Measurements from ENCODE around the gene C2orf68. TPM values are rescaled to one million over a fixed set of nuclear protein-coding genes. Genes with fewer than 3 reads are reported as not detected.
A peak's percentile ranks its signal among the peaks of the same experiment; 100 is the strongest.

The C2orf68 gene
- polyA plus RNA-seq, 1 of the 3 experiments (the other 2 are of a cell fraction), result 14.5 TPM

DNA sequence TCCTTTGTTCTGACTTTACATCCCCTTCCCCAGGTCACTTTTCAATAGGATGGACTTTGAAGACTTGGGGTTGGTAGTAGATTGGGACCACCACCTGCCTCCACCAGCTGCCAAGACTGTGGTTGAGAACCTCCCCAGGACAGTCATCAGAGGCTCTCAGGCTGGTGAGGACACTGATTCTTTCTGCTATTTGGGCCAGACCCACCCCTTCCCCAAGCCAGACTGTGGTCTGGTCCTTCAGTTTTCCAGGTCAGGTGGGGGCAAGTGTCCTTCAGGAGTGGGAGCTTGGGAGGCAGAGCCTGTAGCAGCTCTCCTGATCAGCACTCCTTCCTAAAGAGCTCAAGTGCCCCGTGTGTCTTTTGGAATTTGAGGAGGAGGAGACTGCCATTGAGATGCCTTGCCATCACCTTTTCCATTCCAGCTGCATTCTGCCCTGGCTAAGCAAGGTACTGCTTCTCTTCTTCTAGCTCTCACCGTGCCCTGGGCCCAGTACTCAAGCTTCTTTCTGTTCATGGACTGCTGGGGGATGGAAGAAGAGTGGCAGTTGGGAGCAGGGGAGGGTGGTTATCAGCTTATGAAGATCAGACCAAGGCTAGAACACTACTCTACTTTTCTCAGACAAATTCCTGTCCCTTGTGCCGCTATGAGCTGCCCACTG lies 15.3 kb downstream of the C2orf68 start:
- Histone ChIP-seq H3K36me3 (replicated peaks in 1 of 2; ENCODE audit: control insufficient read depth in 1 of 2, insufficient read depth in 2 of 2, low read length in 1 of 2) (peaks cover 0 to 28% of the 10 kb centered on the region in 2 experiments), H3K4me2 (peak overlapping the region; percentile 95), H2AFZ (ENCODE audit: low read depth) (no peak overlapping the region), H3K27ac (ENCODE audit: low read depth in 2 of 2, low read length in 1 of 2) (peak overlapping the region in 1 of 2 experiments; percentile 79; a peak in 1 of 4 replicates), H3K9me2 (no peaks in the 10 kb centered on the region), H3K27me3 (ENCODE audit: insufficient read depth) (no peaks in the 10 kb centered on the region), H3K9me3 (no peaks in the 10 kb centered on the region), H3K4me3 (ENCODE audit: low read depth in 2 of 2, low read length in 1 of 2) (peak overlapping the region; percentile 86 to 99), H3K79me2 (ENCODE audit: insufficient read depth) (peaks cover 22% of the 10 kb centered on the region), H3K4me1 (ENCODE audit: control insufficient read depth in 1 of 2, insufficient read depth in 2 of 2, low read depth in 1 of 2, low read length in 1 of 2) (peaks cover 0 to 25% of the 10 kb centered on the region in 2 experiments; a peak in 2 of 4 replicates), H3K9ac (peak overlapping the region; percentile 94), H3F3A (replicated peaks; ENCODE audit: insufficient read depth) (no peaks in the 10 kb centered on the region), H4K20me1 (ENCODE audit: insufficient read depth) (no peaks in the 10 kb centered on the region)
- DNase-seq, result no peak
- TF ChIP-seq, protein P1, sequence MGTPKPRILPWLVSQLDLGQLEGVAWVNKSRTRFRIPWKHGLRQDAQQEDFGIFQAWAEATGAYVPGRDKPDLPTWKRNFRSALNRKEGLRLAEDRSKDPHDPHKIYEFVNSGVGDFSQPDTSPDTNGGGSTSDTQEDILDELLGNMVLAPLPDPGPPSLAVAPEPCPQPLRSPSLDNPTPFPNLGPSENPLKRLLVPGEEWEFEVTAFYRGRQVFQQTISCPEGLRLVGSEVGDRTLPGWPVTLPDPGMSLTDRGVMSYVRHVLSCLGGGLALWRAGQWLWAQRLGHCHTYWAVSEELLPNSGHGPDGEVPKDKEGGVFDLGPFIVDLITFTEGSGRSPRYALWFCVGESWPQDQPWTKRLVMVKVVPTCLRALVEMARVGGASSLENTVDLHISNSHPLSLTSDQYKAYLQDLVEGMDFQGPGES (IDR thresholded peaks at IDR 0.05; ENCODE audit: low read depth, low read length), result no peak
- TF ChIP-seq RXRA (IDR thresholded peaks at IDR 0.05; ENCODE audit: borderline replicate concordance, low read depth) (no peak), SMC3 (IDR thresholded peaks at IDR 0.05; ENCODE audit: low read depth, low read length) (no peak), TEAD4 (IDR thresholded peaks at IDR 0.05; ENCODE audit: borderline replicate concordance, insufficient read depth) (no peak), RAD21 (IDR thresholded peaks at IDR 0.05; ENCODE audit: low read length) (no peak), POLR2AphosphoS5 (IDR thresholded peaks at IDR 0.05; ENCODE audit: low read depth, low read length) (no peak), RFX5 (IDR thresholded peaks at IDR 0.05; ENCODE audit: low read length) (no peak), GATA2 (CRISPR knock-in tag; IDR thresholded peaks at IDR 0.05) (no peak), CHD2 (IDR thresholded peaks at IDR 0.05; ENCODE audit: low read length, partially characterized antibody) (no peak)
- TF ChIP-seq, protein P2, sequence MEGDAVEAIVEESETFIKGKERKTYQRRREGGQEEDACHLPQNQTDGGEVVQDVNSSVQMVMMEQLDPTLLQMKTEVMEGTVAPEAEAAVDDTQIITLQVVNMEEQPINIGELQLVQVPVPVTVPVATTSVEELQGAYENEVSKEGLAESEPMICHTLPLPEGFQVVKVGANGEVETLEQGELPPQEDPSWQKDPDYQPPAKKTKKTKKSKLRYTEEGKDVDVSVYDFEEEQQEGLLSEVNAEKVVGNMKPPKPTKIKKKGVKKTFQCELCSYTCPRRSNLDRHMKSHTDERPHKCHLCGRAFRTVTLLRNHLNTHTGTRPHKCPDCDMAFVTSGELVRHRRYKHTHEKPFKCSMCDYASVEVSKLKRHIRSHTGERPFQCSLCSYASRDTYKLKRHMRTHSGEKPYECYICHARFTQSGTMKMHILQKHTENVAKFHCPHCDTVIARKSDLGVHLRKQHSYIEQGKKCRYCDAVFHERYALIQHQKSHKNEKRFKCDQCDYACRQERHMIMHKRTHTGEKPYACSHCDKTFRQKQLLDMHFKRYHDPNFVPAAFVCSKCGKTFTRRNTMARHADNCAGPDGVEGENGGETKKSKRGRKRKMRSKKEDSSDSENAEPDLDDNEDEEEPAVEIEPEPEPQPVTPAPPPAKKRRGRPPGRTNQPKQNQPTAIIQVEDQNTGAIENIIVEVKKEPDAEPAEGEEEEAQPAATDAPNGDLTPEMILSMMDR (IDR thresholded peaks at IDR 0.05), result no peak
- TF ChIP-seq, protein P3, sequence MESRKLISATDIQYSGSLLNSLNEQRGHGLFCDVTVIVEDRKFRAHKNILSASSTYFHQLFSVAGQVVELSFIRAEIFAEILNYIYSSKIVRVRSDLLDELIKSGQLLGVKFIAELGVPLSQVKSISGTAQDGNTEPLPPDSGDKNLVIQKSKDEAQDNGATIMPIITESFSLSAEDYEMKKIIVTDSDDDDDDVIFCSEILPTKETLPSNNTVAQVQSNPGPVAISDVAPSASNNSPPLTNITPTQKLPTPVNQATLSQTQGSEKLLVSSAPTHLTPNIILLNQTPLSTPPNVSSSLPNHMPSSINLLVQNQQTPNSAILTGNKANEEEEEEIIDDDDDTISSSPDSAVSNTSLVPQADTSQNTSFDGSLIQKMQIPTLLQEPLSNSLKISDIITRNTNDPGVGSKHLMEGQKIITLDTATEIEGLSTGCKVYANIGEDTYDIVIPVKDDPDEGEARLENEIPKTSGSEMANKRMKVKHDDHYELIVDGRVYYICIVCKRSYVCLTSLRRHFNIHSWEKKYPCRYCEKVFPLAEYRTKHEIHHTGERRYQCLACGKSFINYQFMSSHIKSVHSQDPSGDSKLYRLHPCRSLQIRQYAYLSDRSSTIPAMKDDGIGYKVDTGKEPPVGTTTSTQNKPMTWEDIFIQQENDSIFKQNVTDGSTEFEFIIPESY (IDR thresholded peaks at IDR 0.05; ENCODE audit: borderline replicate concordance, low read depth), result no peak
- TF ChIP-seq, protein P4, sequence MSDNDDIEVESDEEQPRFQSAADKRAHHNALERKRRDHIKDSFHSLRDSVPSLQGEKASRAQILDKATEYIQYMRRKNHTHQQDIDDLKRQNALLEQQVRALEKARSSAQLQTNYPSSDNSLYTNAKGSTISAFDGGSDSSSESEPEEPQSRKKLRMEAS (IDR thresholded peaks at IDR 0.05; ENCODE audit: low read depth), result no peak
- ChIA-PET POLR2A (interaction anchor here (1.4 to 1.6 kb wide), 2 partner anchors 8 to 15 kb away, joined by 4 to 7 read pairs; partner anchors contain the start of gene C2orf68), CTCF (interaction anchor here (0.9 kb wide), 1 partner anchor 191 kb away, joined by 3 read pairs; no protein-coding TSS in a partner anchor)
- WGBS (ENCODE audit: low lambda C conversion rate), result 56% methylated on average over 3 of the region's 3 CpGs
